Neuronal stem cell (in vitro differentiated cells): ENCODE measurements around the gene PAPSS2.

Source experiments
- DNase-seq: peaks from one replicate; pipeline ENCODE4 v3.0.0-alpha.2; 2013; ENCODE audit warnings: low spot score
- H2AFZ ChIP-seq: one replicate; pipeline ENCODE4 v1.6.1; 2013; ENCODE audit warnings: mild to moderate bottlenecking, low read length, inconsistent platforms
- H2AK5ac ChIP-seq: 2 replicates; pipeline ENCODE4 v1.6.1; 2013; ENCODE audit warnings: low read depth, mild to moderate bottlenecking, inconsistent platforms, low read length, moderate library complexity, mixed read lengths
- H2BK120ac ChIP-seq: 2 replicates; pipeline ENCODE4 v1.6.1; 2013; ENCODE audit warnings: low read depth, mild to moderate bottlenecking, inconsistent platforms, low read length, moderate library complexity, mixed read lengths
- H2BK12ac ChIP-seq: one replicate; pipeline ENCODE4 v1.6.1; 2013; ENCODE audit warnings: low read length, inconsistent platforms
- H2BK15ac ChIP-seq: 2 replicates; pipeline ENCODE4 v1.6.1; 2013; ENCODE audit warnings: mild to moderate bottlenecking, low read length, inconsistent platforms, mixed read lengths
- H2BK5ac ChIP-seq: one replicate; pipeline ENCODE4 v1.6.1; 2013; ENCODE audit warnings: inconsistent platforms, mild to moderate bottlenecking, low read length, moderate library complexity
- H3K14ac ChIP-seq: one replicate; pipeline ENCODE4 v1.6.1; 2013; ENCODE audit warnings: low read length, inconsistent platforms
- H3K18ac ChIP-seq: 2 replicates; pipeline ENCODE4 v1.6.1; 2013; ENCODE audit warnings: low read length, inconsistent platforms
- H3K23ac ChIP-seq: 2 replicates; pipeline ENCODE4 v1.6.1; 2013; ENCODE audit warnings: low read depth, mild to moderate bottlenecking, mixed read lengths, low read length, inconsistent platforms; ENCODE audit not compliant: poor library complexity
- H3K27ac ChIP-seq: replicated peaks from 3 replicates; pipeline ENCODE4 v1.5.1; 2013; ENCODE audit warnings: low read length, inconsistent platforms
- H3K27me3 ChIP-seq, 3 experiments: 2 replicates each; pipeline ENCODE4 v1.6.1; 2013; ENCODE audit warnings: low read length in 3 of 3, mild to moderate bottlenecking in 2 of 3, inconsistent platforms in 1 of 3, low read depth in 1 of 3, mixed read lengths in 1 of 3, moderate library complexity in 1 of 3; ENCODE audit not compliant: control insufficient read depth in 3 of 3, insufficient read depth in 3 of 3
- H3K36me3 ChIP-seq, 2 donors: replicated peaks in 1 of 2; 2 replicates each; pipeline ENCODE4 v1.6.1; 2013; ENCODE audit warnings: low read length in 2 of 2; ENCODE audit not compliant: control insufficient read depth in 2 of 2, insufficient read depth in 2 of 2
- H3K4ac ChIP-seq: 2 replicates; pipeline ENCODE4 v1.6.1; 2013; ENCODE audit warnings: inconsistent platforms, mild to moderate bottlenecking, low read length, moderate library complexity
- H3K4me1 ChIP-seq, 2 donors: 1 replicate in 1 of 2; 2 replicates in 1 of 2; pipeline ENCODE4 v1.6.1; 2013; ENCODE audit warnings: low read length in 2 of 2, low read depth in 1 of 2; ENCODE audit not compliant: control insufficient read depth in 2 of 2, insufficient read depth in 1 of 2
- H3K4me2 ChIP-seq: one replicate; pipeline ENCODE4 v1.6.1; 2013; ENCODE audit warnings: mild to moderate bottlenecking, low read length, inconsistent platforms; ENCODE audit not compliant: insufficient read depth, poor library complexity, severe bottlenecking
- H3K4me3 ChIP-seq, 2 donors: 2 replicates each; pipeline ENCODE4 v1.5.1; 2013; ENCODE audit warnings: low read length in 2 of 2, mild to moderate bottlenecking in 2 of 2, inconsistent platforms in 1 of 2, moderate library complexity in 1 of 2
- H3K79me1 ChIP-seq: one replicate; pipeline ENCODE4 v1.6.1; 2013; ENCODE audit warnings: low read depth, mild to moderate bottlenecking, inconsistent platforms, low read length, moderate library complexity
- H3K9ac ChIP-seq: one replicate; pipeline ENCODE4 v1.6.1; 2013; ENCODE audit warnings: mild to moderate bottlenecking, low read depth, low read length, inconsistent platforms; ENCODE audit not compliant: poor library complexity
- H3K9me3 ChIP-seq, 2 donors: replicated peaks in 1 of 2; 2 replicates each; pipeline versions ENCODE3 to v1.6.1; 2013; ENCODE audit warnings: low read length in 2 of 2, mild to moderate bottlenecking in 2 of 2, inconsistent platforms in 1 of 2, low read depth in 1 of 2, mixed read lengths in 1 of 2, moderate library complexity in 1 of 2; ENCODE audit not compliant: control insufficient read depth in 2 of 2, insufficient read depth in 1 of 2
- H4K8ac ChIP-seq: one replicate; pipeline ENCODE4 v1.6.1; 2013; ENCODE audit warnings: low read depth, mild to moderate bottlenecking, inconsistent platforms, low read length, moderate library complexity
- H4K91ac ChIP-seq: one replicate; pipeline ENCODE4 v1.6.1; 2013; ENCODE audit warnings: low read length, low read depth, mild to moderate bottlenecking, inconsistent platforms; ENCODE audit not compliant: poor library complexity
- WGBS, 2 donors: extraction: QIAGEN DNeasy Blood & Tissue Kit; methylation state at CpG; one replicate each; pipeline ENCODE4 v1.1.7; 2013; ENCODE audit warnings: missing lambda C conversion rate in 2 of 2, mixed read lengths in 1 of 2; ENCODE audit not compliant: insufficient read length in 2 of 2, insufficient replicate concordance in 1 of 2; ENCODE audit errors: extremely low coverage in 2 of 2; 5-methylcytosine and 5-hydroxymethylcytosine counted together

PAPSS2 gene

DNA sequence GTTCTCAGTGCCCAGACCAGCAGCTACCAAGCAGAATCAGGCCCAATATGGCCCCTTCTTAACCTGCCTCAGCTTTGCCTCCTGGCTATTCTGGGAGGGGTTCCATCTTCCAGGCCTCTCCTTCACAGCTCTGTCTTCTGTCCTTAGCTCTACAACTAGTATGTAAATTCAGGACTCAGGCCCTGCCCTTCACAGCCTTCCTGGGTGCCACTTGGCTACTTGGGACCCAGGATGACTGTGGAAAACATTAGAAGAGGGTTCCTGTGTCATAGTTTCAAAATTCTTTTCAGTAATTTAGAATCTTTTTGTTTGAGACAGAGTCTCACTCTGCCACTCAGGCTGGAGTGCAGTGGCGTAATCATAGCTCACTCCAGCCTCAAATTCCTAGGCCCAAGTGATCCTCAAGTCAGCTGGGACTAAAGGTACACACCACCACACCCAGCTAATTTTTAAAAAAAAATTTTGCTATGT is 33.2 kb upstream of the PAPSS2 start:
- Histone ChIP-seq H2BK120ac (no peak overlapping the region), H3K14ac (no peak overlapping the region), H2AK5ac (no peak overlapping the region), H2BK15ac (no peak overlapping the region), H3K18ac (no peak overlapping the region), H4K8ac (no peak overlapping the region), H3K27me3 (peaks cover 0 to 2% (median 0%) of the 10 kb centered on the region in 3 experiments), H3K4me2 (no peak overlapping the region), H3K27ac (no peak overlapping the region), H3K23ac (no peak overlapping the region), H3K36me3 (no peaks in the 10 kb centered on the region), H3K4me3 (no peak overlapping the region), H2AFZ (no peak overlapping the region), H3K79me1 (peaks cover 2% of the 10 kb centered on the region), H3K9me3 (no peaks in the 10 kb centered on the region), H2BK12ac (no peak overlapping the region), H3K9ac (no peak overlapping the region), H2BK5ac (no peak overlapping the region), H3K4ac (no peak overlapping the region), H4K91ac (no peak overlapping the region), H3K4me1 (no peaks in the 10 kb centered on the region)
- no CpG with 5 or more reads among the region's 1 CpG for WGBS, 2 donors
- no peak for DNase-seq

DNA sequence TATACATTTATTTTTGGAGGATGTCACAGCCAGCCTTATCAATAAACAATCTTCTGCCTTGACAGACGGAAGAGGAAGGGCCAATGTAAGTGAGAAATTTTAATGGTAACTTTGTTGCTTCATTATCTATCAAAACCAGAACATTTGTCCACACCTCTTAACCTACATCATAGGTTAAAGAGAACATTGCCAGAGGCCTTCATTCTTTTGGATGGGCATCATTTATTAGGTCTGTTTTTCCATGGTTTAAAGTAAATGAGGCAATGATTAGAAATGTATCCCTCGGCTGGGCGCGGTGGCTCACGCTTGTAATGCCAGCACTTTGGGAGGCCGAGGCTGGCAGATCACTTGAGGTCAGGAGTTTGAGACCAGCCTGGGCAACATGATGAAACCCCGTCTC is 29.5 kb upstream of the PAPSS2 start:
- Histone ChIP-seq H4K91ac (no peak overlapping the region), H3K4ac (no peak overlapping the region), H2BK5ac (no peak overlapping the region), H3K4me1 (no peaks in the 10 kb centered on the region), H3K23ac (no peak overlapping the region), H3K14ac (no peak overlapping the region), H3K4me3 (no peak overlapping the region), H3K36me3 (no peaks in the 10 kb centered on the region), H3K9me3 (no peaks in the 10 kb centered on the region), H3K4me2 (no peak overlapping the region), H2AK5ac (no peak overlapping the region), H2BK120ac (no peak overlapping the region), H3K18ac (no peak overlapping the region), H3K9ac (no peak overlapping the region), H3K27me3 (peaks cover 0 to 2% (median 0%) of the 10 kb centered on the region in 3 experiments), H4K8ac (no peak overlapping the region), H2AFZ (no peak overlapping the region), H3K27ac (no peak overlapping the region), H2BK12ac (no peak overlapping the region), H3K79me1 (peaks cover 2% of the 10 kb centered on the region), H2BK15ac (no peak overlapping the region)
- no peak for DNase-seq
- no CpG with 5 or more reads among the region's 7 CpGs for WGBS, 2 donors

DNA sequence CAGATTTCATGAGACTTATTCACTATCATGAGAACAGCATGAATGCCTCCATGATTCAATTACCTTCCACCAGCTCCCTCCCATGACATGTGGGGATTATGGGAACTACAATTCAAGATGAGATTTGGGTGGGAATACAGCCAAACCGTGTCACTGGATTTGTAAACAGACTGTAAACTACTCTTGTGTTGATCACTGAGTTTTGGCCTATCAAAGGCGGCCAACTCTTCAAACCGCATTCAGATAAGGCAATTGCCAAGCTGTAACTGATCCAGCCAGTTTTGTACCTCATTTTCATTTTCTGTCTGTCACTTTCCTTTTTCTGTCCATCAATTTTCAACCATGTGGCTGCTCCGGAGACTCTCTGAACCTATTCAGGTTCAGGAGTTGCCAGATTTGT is 27.2 kb upstream of the PAPSS2 start:
- H3K4ac ChIP-seq, result no peak overlapping the region
- no peak overlapping the region for H3K23ac ChIP-seq
- H2BK5ac ChIP-seq, result no peak overlapping the region
- no peak overlapping the region for H3K27ac ChIP-seq
- no peaks in the 10 kb centered on the region for H3K4me1 ChIP-seq
- no peak for DNase-seq
- no peaks in the 10 kb centered on the region for H3K9me3 ChIP-seq
- no peak overlapping the region for H2AK5ac ChIP-seq
- no peak overlapping the region for H4K8ac ChIP-seq
- no peak overlapping the region for H3K14ac ChIP-seq
- no peak overlapping the region for H2BK120ac ChIP-seq
- H4K91ac ChIP-seq, result no peak overlapping the region
- no peak overlapping the region for H2AFZ ChIP-seq
- no peak overlapping the region for H3K18ac ChIP-seq
- H3K4me2 ChIP-seq, result no peak overlapping the region
- H3K36me3 ChIP-seq, result no peaks in the 10 kb centered on the region
- H3K9ac ChIP-seq, result no peak overlapping the region
- WGBS, 2 donors, result no CpG with 5 or more reads among the region's 4 CpGs
- peaks cover 0 to 2% (median 0%) of the 10 kb centered on the region in 3 experiments for H3K27me3 ChIP-seq
- no peak overlapping the region for H2BK12ac ChIP-seq
- peaks cover 2% of the 10 kb centered on the region for H3K79me1 ChIP-seq
- H2BK15ac ChIP-seq, result no peak overlapping the region
- H3K4me3 ChIP-seq, result no peak overlapping the region

DNA sequence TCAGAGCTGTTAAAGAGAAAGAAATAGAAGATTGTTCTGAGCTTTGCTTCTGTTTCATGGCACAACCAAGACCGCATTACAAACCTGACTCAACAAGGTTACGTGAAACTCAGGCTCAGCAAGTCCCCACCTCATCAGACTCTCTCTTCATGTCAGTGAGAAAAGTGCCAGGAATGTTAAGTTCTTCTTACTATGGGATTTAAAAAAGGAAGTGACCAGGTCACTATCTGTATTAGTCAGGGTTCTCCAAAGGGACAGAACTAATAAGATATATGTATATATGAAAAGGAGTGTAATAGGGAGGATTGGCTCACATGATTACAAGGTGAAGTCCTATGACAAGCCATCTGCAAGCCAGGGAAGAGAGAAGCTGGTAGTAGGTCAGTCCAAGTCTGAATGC is 25.4 kb upstream of the PAPSS2 start:
- peaks cover 0 to 1% of the 10 kb centered on the region in 2 donors for H3K9me3 ChIP-seq
- H3K4ac ChIP-seq, result no peak overlapping the region
- no peak overlapping the region for H2BK12ac ChIP-seq

More for the DNA sequence above, 25.4 kb upstream of the PAPSS2 start:
- Histone ChIP-seq H3K18ac (no peak overlapping the region), H3K9ac (no peak overlapping the region), H3K27ac (no peak overlapping the region), H2AFZ (no peak overlapping the region), H3K79me1 (no peaks in the 10 kb centered on the region), H3K14ac (no peak overlapping the region), H3K27me3 (peaks cover 0 to 2% (median 0%) of the 10 kb centered on the region in 3 experiments), H3K23ac (no peak overlapping the region), H2BK120ac (no peak overlapping the region), H3K4me2 (no peak overlapping the region), H2BK5ac (no peak overlapping the region), H3K4me1 (no peaks in the 10 kb centered on the region), H4K91ac (no peak overlapping the region), H2AK5ac (no peak overlapping the region), H3K4me3 (no peak overlapping the region), H3K36me3 (no peaks in the 10 kb centered on the region), H2BK15ac (no peak overlapping the region), H4K8ac (no peak overlapping the region)
- WGBS, 2 donors, result no CpG with 5 or more reads among the region's 2 CpGs
- no peak for DNase-seq
